A673 (cell line): Measurements from ENCODE around the gene SDC1. TPM values are rescaled to one million over a fixed set of nuclear protein-coding genes. Genes with fewer than 3 reads are reported as not detected.
"Not testable (repeated sequence)": the region's sequence is repeated elsewhere in the genome, so short reads cannot be mapped to it uniquely, and the experiment has no call there.

ENCODE experiments used
- BruUV-seq: library from RNA; stranded (reverse); fragments of 400-500 nt; replicated peaks from 2 replicates; lab custom pipeline; 2021; lab: Mats Ljungman, UMichigan
- CTCF ChIA-PET: fragments of 300-600 bp; sonication (Branson Sonifier 250); formaldehyde crosslinking; loops from one replicate; lab custom pipeline; 2022; ENCODE audit warnings: antibody characterized with exemption; lab: Charles Lee
- POLR2A ChIA-PET: fragments of 300-600 bp; sonication (Branson Sonifier 250); formaldehyde crosslinking; loops from one replicate; lab custom pipeline; 2022; ENCODE audit warnings: antibody characterized with exemption; ENCODE audit not compliant: low non-redundant PET; lab: Charles Lee
- DNase-seq: peaks from one replicate; pipeline ENCODE4 v3.0.0-alpha.2; 2015; ENCODE audit warnings: low spot score
- H3K27ac ChIP-seq: fragments of 200-600 bp; sonication (generic); 2 replicates; pipeline ENCODE4 v1.5.1; 2016; ENCODE audit warnings: mixed run types, low read depth, mild to moderate bottlenecking, mixed read lengths, antibody characterized with exemption, low read length; ENCODE audit not compliant: poor library complexity, severe bottlenecking
- H3K27me3 ChIP-seq: fragments of 200-600 bp; sonication (generic); replicated peaks from 2 replicates; pipeline ENCODE4 v1.6.1; 2017; ENCODE audit warnings: mixed run types, low read depth, mild to moderate bottlenecking, mixed read lengths, antibody characterized with exemption, low read length; ENCODE audit not compliant: insufficient read depth, poor library complexity
- H3K36me3 ChIP-seq: fragments of 200-600 bp; sonication (generic); 2 replicates; pipeline ENCODE4 v1.6.1; 2016; ENCODE audit warnings: mixed run types, mild to moderate bottlenecking, mixed read lengths, antibody characterized with exemption, low read length; ENCODE audit not compliant: insufficient read depth, poor library complexity, severe bottlenecking
- H3K4me1 ChIP-seq: fragments of 200-600 bp; sonication (generic); 2 replicates; pipeline ENCODE4 v1.6.1; 2017; ENCODE audit warnings: mixed run types, mild to moderate bottlenecking, mixed read lengths, antibody characterized with exemption, low read length; ENCODE audit not compliant: insufficient read depth, poor library complexity, severe bottlenecking
- H3K4me3 ChIP-seq: fragments of 200-600 bp; sonication (generic); 2 replicates; pipeline ENCODE4 v1.5.1; 2016; ENCODE audit warnings: low read depth, mixed run types, mild to moderate bottlenecking, mixed read lengths, low read length; ENCODE audit not compliant: poor library complexity, severe bottlenecking
- H3K9me3 ChIP-seq: fragments of 200-600 bp; sonication (generic); 2 replicates; pipeline ENCODE4 v1.6.1; 2016; ENCODE audit warnings: mixed run types, low read depth, mild to moderate bottlenecking, mixed read lengths, antibody characterized with exemption, low read length; ENCODE audit not compliant: poor library complexity, severe bottlenecking
- EZH2 ChIP-seq: fragments of 200-600 bp; sonication (generic); IDR thresholded peaks from 2 replicates; pipeline ENCODE4 v1.6.1; 2017; ENCODE audit warnings: borderline replicate concordance, low read depth, mild to moderate bottlenecking, mixed read lengths, antibody characterized with exemption, low read length; ENCODE audit not compliant: poor library complexity, severe bottlenecking
- intact Hi-C: fragments of 100-400 bp; cut with micrococcal nuclease; formaldehyde crosslinking; loops from one replicate; pipeline ENCODE4 v1.10.0; 2022; ENCODE audit not compliant: unreplicated experiment
- total RNA-seq: library from RNA; stranded (reverse); gene quantifications from 2 replicates; pipeline ENCODE4 v1.2.3, GENCODE V29; 2021
- TF ChIP-seq, protein P1 (sequence below): fragments of 300-800, 200-600 bp; sonication (generic); conservative IDR thresholded peaks from 2 replicates; pipeline ENCODE4 v1.5.1; 2017; ENCODE audit warnings: low read depth, mild to moderate bottlenecking, antibody characterized with exemption, low read length, moderate library complexity, mixed read lengths

Gene SDC1
- total RNA-seq, 1 experiment from 2014 or later: 1.4 TPM

DNA sequence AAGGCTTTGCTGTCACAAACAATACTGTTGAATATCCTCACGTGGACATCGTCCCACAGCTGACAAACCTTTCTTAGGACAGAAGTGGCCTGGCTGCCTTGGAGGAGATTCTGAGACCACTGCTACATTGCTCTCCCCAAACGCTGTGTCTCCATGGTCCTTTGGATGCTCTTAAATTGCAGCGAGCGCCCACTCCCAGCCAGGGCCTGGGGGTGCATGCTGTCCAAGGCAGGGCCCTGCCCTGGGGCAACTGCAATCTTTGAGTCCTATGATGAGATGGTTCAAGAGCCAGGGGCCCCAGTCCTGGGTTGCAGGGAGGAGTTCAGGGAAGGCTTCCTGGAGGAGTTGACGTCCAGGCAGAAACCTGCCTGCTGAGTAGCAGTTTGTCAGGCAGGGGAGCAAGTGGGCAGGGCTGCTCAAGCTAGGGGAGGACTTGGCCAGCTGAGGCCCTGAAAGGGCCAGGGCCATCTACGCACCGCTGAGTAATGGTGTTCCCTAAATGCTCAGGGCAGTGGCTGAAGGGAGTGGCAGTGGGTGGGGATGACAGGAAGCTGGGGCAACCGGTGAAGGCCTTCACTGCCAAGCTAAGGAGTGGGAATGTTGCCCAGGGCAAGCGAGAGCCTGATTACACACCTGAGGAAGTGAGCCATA lies 10.8 kb upstream of the SDC1 start:
- Histone ChIP-seq H3K4me1 (no peaks in the 10 kb centered on the region), H3K9me3 (no peaks in the 10 kb centered on the region), H3K36me3 (no peaks in the 10 kb centered on the region), H3K4me3 (no peak overlapping the region), H3K27me3 (no peaks in the 10 kb centered on the region), H3K27ac (no peak overlapping the region)
- no TSS peak for BruUV-seq
- CTCF ChIA-PET: no interaction called here
- TF ChIP-seq, protein P1, sequence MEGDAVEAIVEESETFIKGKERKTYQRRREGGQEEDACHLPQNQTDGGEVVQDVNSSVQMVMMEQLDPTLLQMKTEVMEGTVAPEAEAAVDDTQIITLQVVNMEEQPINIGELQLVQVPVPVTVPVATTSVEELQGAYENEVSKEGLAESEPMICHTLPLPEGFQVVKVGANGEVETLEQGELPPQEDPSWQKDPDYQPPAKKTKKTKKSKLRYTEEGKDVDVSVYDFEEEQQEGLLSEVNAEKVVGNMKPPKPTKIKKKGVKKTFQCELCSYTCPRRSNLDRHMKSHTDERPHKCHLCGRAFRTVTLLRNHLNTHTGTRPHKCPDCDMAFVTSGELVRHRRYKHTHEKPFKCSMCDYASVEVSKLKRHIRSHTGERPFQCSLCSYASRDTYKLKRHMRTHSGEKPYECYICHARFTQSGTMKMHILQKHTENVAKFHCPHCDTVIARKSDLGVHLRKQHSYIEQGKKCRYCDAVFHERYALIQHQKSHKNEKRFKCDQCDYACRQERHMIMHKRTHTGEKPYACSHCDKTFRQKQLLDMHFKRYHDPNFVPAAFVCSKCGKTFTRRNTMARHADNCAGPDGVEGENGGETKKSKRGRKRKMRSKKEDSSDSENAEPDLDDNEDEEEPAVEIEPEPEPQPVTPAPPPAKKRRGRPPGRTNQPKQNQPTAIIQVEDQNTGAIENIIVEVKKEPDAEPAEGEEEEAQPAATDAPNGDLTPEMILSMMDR: no peak
- TF ChIP-seq EZH2: no peak
- POLR2A ChIA-PET: no interaction called here
- intact Hi-C loops: no loop called here
- no peak for DNase-seq

DNA sequence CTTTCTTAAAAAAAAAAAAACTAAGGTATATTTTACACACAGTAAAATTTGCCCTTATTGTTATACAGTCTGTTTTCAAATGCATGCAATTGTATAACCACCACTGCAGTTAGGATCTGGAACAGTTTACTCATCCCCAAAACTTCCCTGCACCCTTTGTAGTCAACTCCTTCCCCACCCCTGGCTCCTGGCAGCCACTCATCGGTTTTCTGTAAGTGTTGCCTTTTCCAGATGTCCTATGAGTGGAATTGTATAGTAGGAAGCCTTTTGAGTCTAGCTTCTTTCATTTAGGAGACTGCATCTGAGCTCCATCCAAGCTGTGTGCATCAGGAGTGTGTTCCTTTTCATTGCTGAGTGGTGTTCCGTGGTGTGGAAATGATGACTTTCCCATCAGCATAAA lies 9.7 kb upstream of the SDC1 start:
- intact Hi-C loops, H3K9me3 ChIP-seq, POLR2A ChIA-PET, H3K4me3 ChIP-seq, BruUV-seq, H3K36me3 ChIP-seq, DNase-seq, H3K4me1 ChIP-seq, H3K27ac ChIP-seq, H3K27me3 ChIP-seq: not testable (repeated sequence)
- CTCF ChIA-PET: interaction anchor here (0.7 kb wide), 1 partner anchor 113 kb away, joined by 3 read pairs; no protein-coding TSS in a partner anchor

DNA sequence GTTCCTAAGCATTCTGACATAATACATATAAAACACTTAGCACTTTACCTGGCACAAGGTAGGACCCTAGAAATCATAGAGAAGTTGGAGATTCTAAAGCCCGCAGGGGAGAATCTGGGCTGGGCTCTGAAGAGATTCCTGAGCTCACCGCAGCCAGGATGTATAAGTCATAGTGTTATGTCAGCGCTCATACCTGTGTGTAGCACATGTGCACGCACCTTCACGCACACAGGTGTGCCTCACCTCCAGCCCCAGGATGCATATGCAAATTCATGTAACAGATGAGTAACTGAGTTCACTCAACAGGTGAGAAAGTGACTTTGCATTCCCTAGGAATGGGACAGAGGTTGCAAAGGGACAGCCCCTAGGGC lies 7.9 kb upstream of the SDC1 start:
- POLR2A ChIA-PET: no interaction called here
- Histone ChIP-seq H3K27me3 (no peaks in the 10 kb centered on the region), H3K4me1 (no peaks in the 10 kb centered on the region), H3K9me3 (no peaks in the 10 kb centered on the region), H3K36me3 (no peaks in the 10 kb centered on the region), H3K4me3 (no peak overlapping the region), H3K27ac (no peak overlapping the region)
- CTCF ChIA-PET: no interaction called here
- intact Hi-C loops: no loop called here
- TF ChIP-seq, protein P1: no peak
- TF ChIP-seq EZH2: no peak
- no peak for DNase-seq
- no TSS peak for BruUV-seq

- Histone ChIP-seq H3K36me3 (no peaks in the 10 kb centered on the region), H3K4me3 (no peak overlapping the region), H3K27me3 (no peaks in the 10 kb centered on the region), H3K27ac (no peak overlapping the region), H3K4me1 (no peaks in the 10 kb centered on the region), H3K9me3 (no peaks in the 10 kb centered on the region)
- no peak for DNase-seq
- intact Hi-C loops: no loop called here
- BruUV-seq: no TSS peak
- TF ChIP-seq, protein P1: no peak
- TF ChIP-seq EZH2: no peak
- CTCF ChIA-PET: no interaction called here
- POLR2A ChIA-PET: interaction anchor here (0.6 to 0.7 kb wide), 2 partner anchors 139 to 266 kb away, joined by 5 to 7 read pairs; no protein-coding TSS in a partner anchor
These were observed 6.7 kb upstream of the SDC1 start for GRCh38 chr2:20231598-20232026.
